HCT116 (cell line): ENCODE results near the gene KRT2. TPM values are rescaled to one million over a fixed set of nuclear protein-coding genes. Genes with fewer than 3 reads are reported as not detected.

ENCODE experiments used
- ATAC-seq: fragments of 200-7000 bp; cut with Tn5 transposase; 2 replicates; pipeline ENCODE4 v1.9.1; 2020; ENCODE audit warnings: mild to moderate bottlenecking, moderate library complexity
- BruUV-seq: library from RNA; stranded (reverse); fragments of 400-500 nt; replicated peaks from 2 replicates; lab custom pipeline; 2021; lab: Mats Ljungman, UMichigan
- CTCF ChIA-PET: fragments of 300-600 bp; sonication (Branson Sonifier 250); formaldehyde crosslinking; loops from one replicate; lab custom pipeline; 2021; ENCODE audit warnings: antibody characterized with exemption; lab: Charles Lee
- POLR2A ChIA-PET: fragments of 300-600, 350-600 bp; sonication (Branson Sonifier 250); formaldehyde crosslinking; loops from one replicate; lab custom pipeline; 2021; ENCODE audit warnings: antibody characterized with exemption; lab: Charles Lee
- RAD21 ChIA-PET, 2 experiments: fragments of 300-600 bp; sonication (Branson Sonifier 250); formaldehyde crosslinking; loops; one replicate each; lab custom pipeline; 2023; ENCODE audit warnings: low total read pairs in 2 of 2; ENCODE audit not compliant: uncharacterized antibody in 2 of 2, unreplicated experiment in 2 of 2, low non-redundant PET in 1 of 2; lab: Charles Lee
- DNase-seq: peaks from one replicate; pipeline ENCODE4 v3.0.0-alpha.2; 2010; ENCODE audit warnings: low read depth, low spot score
- H2AFZ ChIP-seq: fragments of 200-600 bp; shearing (Covaris generic), sonication (generic); 2 replicates; pipeline ENCODE4 v1.6.1; 2017; ENCODE audit warnings: low read depth, mixed run types, mixed read lengths, antibody characterized with exemption, low read length; ENCODE audit not compliant: poor library complexity, severe bottlenecking
- H3K27ac ChIP-seq: 2 replicates; pipeline ENCODE4 v1.5.1; 2012; ENCODE audit warnings: low read depth, low read length
- H3K27me3 ChIP-seq: fragments of 200-600 bp; sonication (generic); 2 replicates; pipeline ENCODE4 v1.6.1; 2016; ENCODE audit warnings: mixed run types, low read length, mixed read lengths; ENCODE audit not compliant: insufficient read depth
- H3K36me3 ChIP-seq, 2 experiments: fragments of 200-500 bp in 1 of 2; fragments of 200-600 bp in 1 of 2; sonication (Bioruptor generic) in 1 of 2; sonication (generic) in 1 of 2; 2 replicates each; pipeline versions ENCODE4 v1.5.1 to v1.6.1; 2014 to 2016; ENCODE audit warnings: low read length in 2 of 2, inconsistent platforms in 1 of 2, mixed read lengths in 1 of 2, mixed run types in 1 of 2; ENCODE audit not compliant: insufficient read depth in 2 of 2, control insufficient read depth in 1 of 2
- H3K4me1 ChIP-seq, 2 experiments: fragments of 200-600 bp in 1 of 2; sonication (generic) in 1 of 2; 2 replicates each; pipeline versions ENCODE4 v1.5.1 to v1.6.1; 2012 to 2017; ENCODE audit warnings: low read length in 2 of 2, inconsistent platforms in 1 of 2, mild to moderate bottlenecking in 1 of 2, mixed read lengths in 1 of 2, mixed run types in 1 of 2, moderate library complexity in 1 of 2; ENCODE audit not compliant: insufficient read depth in 2 of 2, control insufficient read depth in 1 of 2
- H3K4me2 ChIP-seq: fragments of 200-600 bp; sonication (generic); 2 replicates; pipeline ENCODE4 v1.6.1; 2017; ENCODE audit warnings: mixed run types, low read length, mixed read lengths
- H3K4me3 ChIP-seq, 2 experiments: fragments of 200-600 bp in 1 of 2; sonication (generic) in 1 of 2; replicated peaks in 1 of 2; 2 replicates each; pipeline ENCODE4 v1.5.1; 2011 to 2016; ENCODE audit warnings: low read length in 2 of 2, control low read depth in 1 of 2, low read depth in 1 of 2, mild to moderate bottlenecking in 1 of 2, mixed read lengths in 1 of 2, mixed run types in 1 of 2
- H3K79me2 ChIP-seq: fragments of 200-600 bp; sonication (generic); 2 replicates; pipeline ENCODE4 v1.6.1; 2017; ENCODE audit warnings: mild to moderate bottlenecking, mixed run types, low read length, moderate library complexity, mixed read lengths; ENCODE audit not compliant: insufficient read depth
- H3K9ac ChIP-seq: fragments of 200-600 bp; sonication (generic); 2 replicates; pipeline ENCODE4 v1.6.1; 2016; ENCODE audit warnings: low read length, mixed read lengths
- H3K9me2 ChIP-seq: fragments of 200-600 bp; sonication (generic), shearing (Covaris generic); 2 replicates; pipeline ENCODE4 v1.6.1; 2017; ENCODE audit warnings: mixed run types, mild to moderate bottlenecking, moderate library complexity; ENCODE audit not compliant: insufficient read depth
- H3K9me3 ChIP-seq, 2 experiments: fragments of 200-500 bp in 1 of 2; fragments of 200-600 bp in 1 of 2; sonication (Bioruptor generic) in 1 of 2; sonication (generic) in 1 of 2; 2 replicates each; pipeline ENCODE4 v1.6.1; 2014 to 2017; ENCODE audit warnings: low read length in 2 of 2, mixed read lengths in 2 of 2, inconsistent platforms in 1 of 2, low read depth in 1 of 2, mild to moderate bottlenecking in 1 of 2, mixed run types in 1 of 2, moderate library complexity in 1 of 2; ENCODE audit not compliant: control insufficient read depth in 1 of 2, insufficient read depth in 1 of 2
- H4K20me1 ChIP-seq: fragments of 200-600 bp; sonication (generic), shearing (Covaris generic); 2 replicates; pipeline ENCODE4 v1.6.1; 2017; ENCODE audit warnings: mixed run types, mild to moderate bottlenecking, moderate library complexity; ENCODE audit not compliant: insufficient read depth
- CBX3 ChIP-seq: IDR thresholded peaks from 2 replicates; pipeline ENCODE4 v1.6.1; 2012; ENCODE audit warnings: low read depth
- CEBPB ChIP-seq: IDR thresholded peaks from 2 replicates; pipeline ENCODE4 v1.6.1; 2012; ENCODE audit warnings: low read depth
- EZH2phosphoT487 ChIP-seq: fragments of 200-600 bp; IDR thresholded peaks from 2 replicates; pipeline ENCODE4 v1.6.1; 2018; ENCODE audit warnings: antibody characterized with exemption, borderline replicate concordance
- FOSL1 ChIP-seq: IDR thresholded peaks from 2 replicates; pipeline ENCODE4 v1.6.1; 2012; ENCODE audit warnings: low read depth
- JUND ChIP-seq: IDR thresholded peaks from 2 replicates; pipeline ENCODE4 v1.6.1; 2012
- MAX ChIP-seq: IDR thresholded peaks from 2 replicates; pipeline ENCODE4 v1.6.1; 2012
- POLR2A ChIP-seq: IDR thresholded peaks from 2 replicates; pipeline ENCODE4 v1.7.0; 2011; ENCODE audit warnings: borderline replicate concordance; ENCODE audit not compliant: insufficient read depth, insufficient read length; ENCODE audit errors: extremely low read depth
- POLR2AphosphoS5 ChIP-seq: IDR thresholded peaks from 2 replicates; pipeline ENCODE4 v1.6.1; 2011; ENCODE audit warnings: mild to moderate bottlenecking, low read depth, low read length, moderate library complexity
- RAD21 ChIP-seq: IDR thresholded peaks from 2 replicates; pipeline ENCODE4 v1.6.1; 2012; ENCODE audit warnings: low read depth, mild to moderate bottlenecking
- SIN3A ChIP-seq: IDR thresholded peaks from 2 replicates; pipeline ENCODE4 v1.6.1; 2012; ENCODE audit warnings: low read depth
- SP1 ChIP-seq: IDR thresholded peaks from 2 replicates; pipeline ENCODE4 v1.6.1; 2012; ENCODE audit warnings: low read depth
- SRF ChIP-seq: IDR thresholded peaks from 2 replicates; pipeline ENCODE4 v1.6.1; 2012; ENCODE audit warnings: low read depth
- YY1 ChIP-seq: IDR thresholded peaks from 2 replicates; pipeline ENCODE4 v1.6.1; 2011; ENCODE audit warnings: low read length, low read depth, moderate library complexity, mild to moderate bottlenecking; ENCODE audit not compliant: insufficient replicate concordance; ENCODE audit errors: extremely low read depth
- ZBTB33 ChIP-seq: IDR thresholded peaks from 2 replicates; pipeline ENCODE4 v1.6.1; 2011; ENCODE audit warnings: mild to moderate bottlenecking, low read length, moderate library complexity; ENCODE audit not compliant: insufficient replicate concordance; ENCODE audit errors: extremely low read depth
- ZFX ChIP-seq: fragments of 450-650 bp; IDR thresholded peaks from 2 replicates; pipeline ENCODE4 v1.6.1; 2017
- ZNF274 ChIP-seq: fragments of 200-500 bp; sonication (Bioruptor generic); IDR thresholded peaks from 2 replicates; pipeline ENCODE4 v1.6.1; 2014; ENCODE audit warnings: mild to moderate bottlenecking, low read depth, low read length, inconsistent platforms
- intact Hi-C: fragments of 100-400 bp; cut with micrococcal nuclease; formaldehyde crosslinking; loops from 2 replicates; pipeline ENCODE4 v1.10.0; 2022
- total RNA-seq: library from RNA; stranded (reverse); gene quantifications from one replicate; pipeline ENCODE4 v1.2.1, GENCODE V29; 2021; ENCODE audit not compliant: unreplicated experiment
- TF ChIP-seq, protein P1 (sequence below): IDR thresholded peaks from 2 replicates; pipeline ENCODE4 v1.6.1; 2012; ENCODE audit warnings: low read depth
- TF ChIP-seq, protein P2 (sequence below), 3 experiments: fragments of 200-600 bp in 1 of 3; sonication (generic) in 1 of 3; IDR thresholded peaks in 2 of 3; conservative IDR thresholded peaks in 1 of 3; 2 replicates each; pipeline ENCODE4 v1.5.1; 2012 to 2017; ENCODE audit warnings: low read depth in 2 of 3, low read length in 2 of 3, antibody characterized with exemption in 1 of 3, borderline replicate concordance in 1 of 3, control low read depth in 1 of 3, mild to moderate bottlenecking in 1 of 3, mixed read lengths in 1 of 3, mixed run types in 1 of 3, moderate library complexity in 1 of 3; ENCODE audit not compliant: insufficient read depth in 1 of 3

The KRT2 gene
- total RNA-seq, 1 experiment from 2014 or later, result not detected

GRCh38 chr12:52628841-52629240 is 23.2 kb downstream of the KRT2 start:
- no peaks in the 10 kb centered on the region for H3K79me2 ChIP-seq
- BruUV-seq, result no TSS peak
- no peak for TF ChIP-seq YY1
- TF ChIP-seq JUND, result no peak
- TF ChIP-seq POLR2A, result no peak
- TF ChIP-seq SP1, result no peak
- no peak for TF ChIP-seq SIN3A
- TF ChIP-seq CEBPB, result no peak
- TF ChIP-seq, protein P1, sequence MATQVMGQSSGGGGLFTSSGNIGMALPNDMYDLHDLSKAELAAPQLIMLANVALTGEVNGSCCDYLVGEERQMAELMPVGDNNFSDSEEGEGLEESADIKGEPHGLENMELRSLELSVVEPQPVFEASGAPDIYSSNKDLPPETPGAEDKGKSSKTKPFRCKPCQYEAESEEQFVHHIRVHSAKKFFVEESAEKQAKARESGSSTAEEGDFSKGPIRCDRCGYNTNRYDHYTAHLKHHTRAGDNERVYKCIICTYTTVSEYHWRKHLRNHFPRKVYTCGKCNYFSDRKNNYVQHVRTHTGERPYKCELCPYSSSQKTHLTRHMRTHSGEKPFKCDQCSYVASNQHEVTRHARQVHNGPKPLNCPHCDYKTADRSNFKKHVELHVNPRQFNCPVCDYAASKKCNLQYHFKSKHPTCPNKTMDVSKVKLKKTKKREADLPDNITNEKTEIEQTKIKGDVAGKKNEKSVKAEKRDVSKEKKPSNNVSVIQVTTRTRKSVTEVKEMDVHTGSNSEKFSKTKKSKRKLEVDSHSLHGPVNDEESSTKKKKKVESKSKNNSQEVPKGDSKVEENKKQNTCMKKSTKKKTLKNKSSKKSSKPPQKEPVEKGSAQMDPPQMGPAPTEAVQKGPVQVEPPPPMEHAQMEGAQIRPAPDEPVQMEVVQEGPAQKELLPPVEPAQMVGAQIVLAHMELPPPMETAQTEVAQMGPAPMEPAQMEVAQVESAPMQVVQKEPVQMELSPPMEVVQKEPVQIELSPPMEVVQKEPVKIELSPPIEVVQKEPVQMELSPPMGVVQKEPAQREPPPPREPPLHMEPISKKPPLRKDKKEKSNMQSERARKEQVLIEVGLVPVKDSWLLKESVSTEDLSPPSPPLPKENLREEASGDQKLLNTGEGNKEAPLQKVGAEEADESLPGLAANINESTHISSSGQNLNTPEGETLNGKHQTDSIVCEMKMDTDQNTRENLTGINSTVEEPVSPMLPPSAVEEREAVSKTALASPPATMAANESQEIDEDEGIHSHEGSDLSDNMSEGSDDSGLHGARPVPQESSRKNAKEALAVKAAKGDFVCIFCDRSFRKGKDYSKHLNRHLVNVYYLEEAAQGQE, result no peak
- TF ChIP-seq ZNF274, result no peak
- TF ChIP-seq ZBTB33, result no peak
- TF ChIP-seq POLR2AphosphoS5, result no peak
- no peak for TF ChIP-seq MAX
- TF ChIP-seq CBX3, result no peak
- no peak for TF ChIP-seq ZFX
- TF ChIP-seq, protein P2, sequence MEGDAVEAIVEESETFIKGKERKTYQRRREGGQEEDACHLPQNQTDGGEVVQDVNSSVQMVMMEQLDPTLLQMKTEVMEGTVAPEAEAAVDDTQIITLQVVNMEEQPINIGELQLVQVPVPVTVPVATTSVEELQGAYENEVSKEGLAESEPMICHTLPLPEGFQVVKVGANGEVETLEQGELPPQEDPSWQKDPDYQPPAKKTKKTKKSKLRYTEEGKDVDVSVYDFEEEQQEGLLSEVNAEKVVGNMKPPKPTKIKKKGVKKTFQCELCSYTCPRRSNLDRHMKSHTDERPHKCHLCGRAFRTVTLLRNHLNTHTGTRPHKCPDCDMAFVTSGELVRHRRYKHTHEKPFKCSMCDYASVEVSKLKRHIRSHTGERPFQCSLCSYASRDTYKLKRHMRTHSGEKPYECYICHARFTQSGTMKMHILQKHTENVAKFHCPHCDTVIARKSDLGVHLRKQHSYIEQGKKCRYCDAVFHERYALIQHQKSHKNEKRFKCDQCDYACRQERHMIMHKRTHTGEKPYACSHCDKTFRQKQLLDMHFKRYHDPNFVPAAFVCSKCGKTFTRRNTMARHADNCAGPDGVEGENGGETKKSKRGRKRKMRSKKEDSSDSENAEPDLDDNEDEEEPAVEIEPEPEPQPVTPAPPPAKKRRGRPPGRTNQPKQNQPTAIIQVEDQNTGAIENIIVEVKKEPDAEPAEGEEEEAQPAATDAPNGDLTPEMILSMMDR (IDR thresholded peaks at IDR 0.05 in 2 of 3, conservative IDR thresholded peaks at IDR 0.05 in 1 of 3; ENCODE audit: borderline replicate concordance in 1 of 3, insufficient read depth in 1 of 3, low read depth in 2 of 3, low read length in 2 of 3), result no peak
- TF ChIP-seq FOSL1, result no peak
- no peak for TF ChIP-seq EZH2phosphoT487
- TF ChIP-seq RAD21, result no peak
- no peak for TF ChIP-seq SRF
- H3K4me1 ChIP-seq, result no peaks in the 10 kb centered on the region
- no peaks in the 10 kb centered on the region for H3K9me3 ChIP-seq
- DNase-seq (no peak), ATAC-seq (no peak)
- no peak overlapping the region for H3K9ac ChIP-seq
- ChIA-PET CTCF (no interaction called here), POLR2A (no interaction called here), RAD21 (no interaction called here)
- H3K27me3 ChIP-seq, result no peaks in the 10 kb centered on the region
- intact Hi-C loops, result no loop called here
- H3K4me3 ChIP-seq, result no peak overlapping the region
- no peaks in the 10 kb centered on the region for H3K36me3 ChIP-seq
- no peaks in the 10 kb centered on the region for H4K20me1 ChIP-seq
- no peak overlapping the region for H2AFZ ChIP-seq
- no peak overlapping the region for H3K27ac ChIP-seq
- H3K9me2 ChIP-seq, result no peaks in the 10 kb centered on the region
- no peak overlapping the region for H3K4me2 ChIP-seq
